ENCODE data around the gene SMARCD1. TPM values are rescaled to one million over a fixed set of nuclear protein-coding genes. Genes with fewer than 3 reads are reported as not detected.

SMARCD1 gene
- 60.4 TPM for polyA plus RNA-seq (ENCODE audit: insufficient read length)

DNA sequence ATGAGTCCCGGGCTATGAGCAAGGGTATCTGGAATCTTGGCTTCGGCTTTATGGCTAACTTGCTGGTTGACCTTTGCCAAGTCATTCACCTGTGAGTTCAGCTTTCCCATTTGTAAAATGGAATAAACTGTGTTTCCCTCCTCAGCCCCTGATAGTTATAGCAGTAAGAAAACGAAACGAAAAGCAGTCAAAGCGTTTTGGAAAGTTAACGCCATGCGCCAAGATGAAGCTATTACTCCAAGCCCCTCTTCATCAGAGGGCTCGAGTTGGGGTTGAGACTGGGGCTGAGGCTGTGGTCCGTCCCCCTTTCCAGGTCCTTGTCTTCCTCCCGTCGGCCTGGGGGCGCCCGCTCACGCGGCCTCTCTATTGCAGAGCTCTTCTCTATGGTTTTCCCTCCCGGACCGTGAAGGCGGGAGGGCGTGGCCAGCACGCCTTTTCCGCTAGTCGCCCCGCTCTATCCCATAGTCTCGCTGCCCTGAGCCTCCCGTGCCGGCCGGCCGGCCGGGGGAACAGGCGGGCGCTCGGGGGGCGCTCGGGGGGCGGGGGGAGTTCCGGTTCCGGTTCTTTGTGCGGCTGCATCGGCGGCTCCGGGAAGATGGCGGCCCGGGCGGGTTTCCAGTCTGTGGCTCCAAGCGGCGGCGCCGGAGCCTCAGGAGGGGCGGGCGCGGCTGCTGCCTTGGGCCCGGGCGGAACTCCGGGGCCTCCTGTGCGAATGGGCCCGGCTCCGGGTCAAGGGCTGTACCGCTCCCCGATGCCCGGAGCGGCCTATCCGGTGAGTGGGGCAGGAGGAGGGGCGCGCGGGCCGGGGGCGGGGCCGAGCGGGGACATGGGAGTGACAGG, at the start of gene SMARCD1:
SMARCD1 (plus strand) TSS at position 568 of the 840 bp plus-strand sequence; CDS start at position 596, 28 bp downstream.
- DNase-seq: peak; percentile 95

DNA sequence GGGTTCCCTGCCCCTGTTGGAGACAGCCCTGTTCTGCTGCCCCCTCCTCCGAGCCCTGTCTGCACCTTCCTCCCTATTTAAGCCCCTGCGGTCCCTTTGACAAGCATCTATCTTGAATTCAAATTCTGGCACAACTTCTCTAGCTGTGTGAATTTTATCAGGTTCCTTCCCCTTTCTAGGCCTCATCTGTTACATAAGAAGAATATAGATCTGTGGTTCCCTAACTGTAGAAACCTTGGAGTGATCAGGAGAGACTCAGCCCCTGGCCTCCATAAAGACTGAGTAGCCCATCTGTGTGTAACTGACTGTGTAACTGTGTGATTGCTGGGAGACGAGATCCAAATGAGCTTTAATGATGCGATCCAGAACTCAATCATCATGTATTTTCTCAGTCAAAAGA, 46.8 kb upstream of the SMARCD1 start:
- DNase-seq: no peak

DNA sequence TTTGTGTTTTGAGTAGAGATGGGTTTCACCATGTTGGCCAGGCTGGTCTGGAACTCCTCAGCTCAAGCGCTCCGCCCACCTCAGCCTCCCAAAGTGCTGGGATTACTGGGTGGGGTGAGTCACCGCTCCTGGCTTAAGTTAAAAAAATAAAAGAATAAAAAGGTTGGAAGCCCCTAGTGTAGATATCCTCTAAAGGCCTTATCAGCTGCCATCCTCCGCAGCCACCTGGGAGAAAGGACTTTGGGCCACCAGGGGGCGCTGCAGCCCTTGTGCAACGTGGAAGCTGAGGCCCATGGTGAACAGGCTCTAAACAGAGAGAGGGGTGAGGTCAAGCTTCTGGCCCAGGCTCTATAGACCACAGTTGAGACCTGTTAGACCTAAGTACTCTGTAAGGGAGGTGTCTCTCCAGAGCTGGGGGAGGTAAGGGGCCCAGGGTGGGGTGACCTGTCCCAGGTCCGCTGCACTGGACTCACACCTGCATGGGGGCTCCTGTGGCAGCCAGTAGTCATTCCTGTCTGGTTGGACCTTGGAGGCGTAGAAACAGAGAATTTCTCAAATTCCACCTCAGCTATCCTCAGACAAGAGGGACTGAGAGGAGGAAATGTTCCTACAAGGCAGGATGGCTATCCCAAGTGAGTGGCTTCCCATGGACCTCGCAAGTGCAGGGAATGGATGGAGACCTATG, 45.8 kb upstream of the SMARCD1 start:
- DNase-seq: peak; percentile 63

DNA sequence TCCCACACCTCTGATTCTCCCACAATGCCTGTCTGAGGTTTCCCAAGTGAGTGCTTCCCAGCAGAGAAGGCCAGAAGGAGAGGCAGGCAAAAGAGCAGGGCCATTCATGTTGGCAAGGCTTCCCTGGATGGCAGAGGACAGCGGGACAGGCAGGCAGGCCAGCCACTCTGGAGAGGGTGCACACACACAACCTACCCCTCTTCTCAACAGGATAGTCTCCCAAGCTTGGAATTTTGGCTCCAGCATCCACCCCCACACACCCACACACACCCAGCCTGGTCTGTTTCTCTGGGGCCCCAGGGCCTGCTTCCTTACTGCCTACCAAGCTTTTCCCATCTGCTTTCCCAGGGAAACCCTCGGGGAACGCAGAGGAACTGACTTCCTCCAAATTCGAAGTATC, 44.5 kb upstream of the SMARCD1 start:
- DNase-seq: no peak

DNA sequence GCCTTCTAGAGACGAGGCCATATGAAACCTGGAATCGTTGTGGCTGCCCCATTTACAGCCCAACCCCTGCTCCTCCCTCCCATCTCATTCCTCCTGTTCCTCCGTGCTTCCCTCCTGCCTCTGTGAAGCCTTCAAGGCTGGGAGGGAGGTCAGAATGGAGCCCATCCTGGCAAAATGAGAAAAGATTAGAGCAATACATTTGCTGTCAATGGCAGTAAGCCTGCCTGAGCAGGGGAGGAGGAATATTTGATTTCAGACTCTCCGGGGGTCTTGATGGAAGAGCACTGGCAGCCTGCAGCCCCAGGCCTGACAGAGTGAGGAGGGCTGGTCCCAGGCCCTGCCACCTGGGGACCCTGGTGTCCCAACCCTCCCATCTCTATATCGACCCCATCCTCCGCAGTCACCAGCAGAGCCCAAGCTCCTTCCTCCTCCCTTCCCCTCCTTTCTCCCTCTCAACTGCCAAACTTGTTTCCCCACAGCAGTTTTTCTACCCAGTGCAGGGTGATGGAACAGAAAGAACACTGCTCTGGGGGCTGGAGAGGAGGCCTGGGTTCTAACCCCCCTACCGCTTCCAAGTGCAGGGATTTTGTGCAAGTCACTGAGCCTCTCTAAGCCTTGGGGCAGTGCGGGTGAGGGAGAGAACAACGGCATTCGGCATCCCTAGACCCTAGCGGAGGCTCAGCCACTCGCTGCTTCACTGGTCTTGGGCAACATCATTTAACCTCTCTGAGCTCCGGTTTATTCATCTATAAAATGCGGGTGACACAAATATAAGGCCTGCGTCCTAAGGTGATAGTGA, 43.9 kb upstream of the SMARCD1 start:
- DNase-seq: no peak

DNA sequence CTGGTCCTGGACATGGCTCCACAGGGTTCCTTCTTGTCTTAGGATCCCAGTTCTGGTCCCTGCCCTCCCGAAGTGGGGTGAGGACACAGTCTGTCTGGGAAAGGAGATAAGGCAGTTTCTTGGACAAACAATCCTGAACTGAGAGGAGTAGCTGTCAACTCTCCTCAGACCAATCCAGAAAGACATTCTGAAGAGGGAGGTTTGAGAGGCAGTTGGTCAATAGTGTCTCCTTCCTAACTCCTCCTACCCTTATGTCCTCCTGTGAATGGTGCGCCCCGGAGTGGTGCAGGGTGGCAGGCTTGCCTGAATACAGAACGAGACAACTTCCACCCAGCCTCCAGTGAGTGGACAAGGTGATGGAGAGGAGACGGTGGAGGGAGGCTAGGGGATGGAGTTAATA, 43.2 kb upstream of the SMARCD1 start:
- DNase-seq: no peak

DNA sequence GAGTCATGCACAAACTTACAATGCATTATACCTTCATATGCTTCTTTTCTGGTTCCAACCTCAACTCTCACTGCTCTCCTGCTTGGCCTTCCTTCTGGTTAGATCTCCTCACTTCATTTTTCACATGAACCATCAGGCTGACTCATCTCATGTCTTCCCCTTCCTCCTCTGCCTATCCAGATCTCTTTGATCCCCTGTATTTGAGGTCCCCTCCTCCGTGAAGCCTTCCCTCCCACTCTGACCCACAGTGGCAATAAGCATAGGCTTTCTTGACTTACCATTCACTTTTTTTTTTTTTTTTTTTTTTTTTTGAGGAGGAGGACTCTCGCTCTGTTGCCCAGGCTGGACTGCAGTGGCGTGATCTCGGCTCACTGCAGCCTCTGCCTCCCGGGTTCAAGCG, 42.4 kb upstream of the SMARCD1 start:
- DNase-seq: no peak

DNA sequence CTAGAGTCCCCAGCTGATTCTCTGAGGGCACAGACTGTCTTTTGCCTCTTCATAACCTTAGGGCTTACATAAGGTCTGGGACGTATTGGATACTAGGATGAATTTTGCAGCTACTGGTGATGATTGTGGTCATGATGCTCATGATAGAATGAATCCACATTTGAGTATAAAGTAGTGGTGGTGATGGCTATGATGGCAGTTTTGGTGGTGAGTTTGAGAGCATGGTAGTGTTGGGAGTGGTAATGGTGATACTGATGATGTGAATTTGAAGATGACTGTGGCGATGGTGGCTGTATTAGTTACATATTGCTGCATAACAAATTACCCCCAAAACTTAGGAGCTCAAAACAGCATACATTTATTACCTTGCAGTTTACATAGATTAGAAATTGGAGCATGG, 41.8 kb upstream of the SMARCD1 start:
- DNase-seq: no peak

DNA sequence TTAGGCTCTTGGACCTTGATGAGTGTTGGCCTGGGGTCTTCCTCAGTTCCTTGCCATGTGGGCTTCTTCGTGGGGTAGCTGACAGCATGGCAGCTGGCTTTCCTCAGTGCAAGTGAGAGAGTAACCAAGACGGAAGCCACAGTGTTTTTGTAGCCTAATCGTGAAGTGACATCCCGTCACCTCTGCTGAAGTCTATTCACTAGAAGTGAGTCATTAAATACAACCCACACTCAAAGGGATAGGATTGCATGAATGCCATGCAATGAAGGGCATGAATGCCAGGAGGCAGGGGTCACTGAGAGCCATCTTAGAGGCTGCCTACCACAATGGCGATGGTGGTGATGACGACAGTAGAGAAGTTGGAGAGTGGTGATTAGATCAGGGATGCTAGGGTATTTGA, 41.3 kb upstream of the SMARCD1 start:
- DNase-seq: no peak

DNA sequence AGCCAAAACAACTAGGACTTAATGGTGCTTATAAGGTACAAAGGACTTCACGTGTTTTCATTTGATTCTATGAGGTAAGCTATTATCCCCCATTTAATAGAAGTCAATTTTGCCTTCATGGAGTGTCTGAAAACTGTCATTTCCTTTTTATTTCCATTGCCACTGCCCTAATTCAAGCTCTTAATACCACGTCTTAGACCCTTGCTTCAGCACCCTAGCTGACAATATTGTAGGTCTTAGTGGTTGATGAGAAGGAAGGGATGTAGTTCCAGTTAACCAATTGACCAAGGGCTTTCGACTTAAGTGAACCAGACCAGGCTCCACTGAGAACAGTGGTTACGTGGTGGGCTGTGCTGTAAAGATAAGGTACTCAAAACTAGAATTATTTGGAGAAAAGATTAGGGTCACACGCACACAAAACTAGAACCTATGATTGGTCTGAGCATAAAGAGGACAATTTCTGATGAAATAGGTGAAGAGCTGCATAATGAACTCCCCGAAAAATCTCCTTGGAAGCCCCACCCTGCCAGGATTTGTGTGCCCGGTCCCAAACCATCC, 37.4 kb upstream of the SMARCD1 start:
- no peak for DNase-seq

DNA sequence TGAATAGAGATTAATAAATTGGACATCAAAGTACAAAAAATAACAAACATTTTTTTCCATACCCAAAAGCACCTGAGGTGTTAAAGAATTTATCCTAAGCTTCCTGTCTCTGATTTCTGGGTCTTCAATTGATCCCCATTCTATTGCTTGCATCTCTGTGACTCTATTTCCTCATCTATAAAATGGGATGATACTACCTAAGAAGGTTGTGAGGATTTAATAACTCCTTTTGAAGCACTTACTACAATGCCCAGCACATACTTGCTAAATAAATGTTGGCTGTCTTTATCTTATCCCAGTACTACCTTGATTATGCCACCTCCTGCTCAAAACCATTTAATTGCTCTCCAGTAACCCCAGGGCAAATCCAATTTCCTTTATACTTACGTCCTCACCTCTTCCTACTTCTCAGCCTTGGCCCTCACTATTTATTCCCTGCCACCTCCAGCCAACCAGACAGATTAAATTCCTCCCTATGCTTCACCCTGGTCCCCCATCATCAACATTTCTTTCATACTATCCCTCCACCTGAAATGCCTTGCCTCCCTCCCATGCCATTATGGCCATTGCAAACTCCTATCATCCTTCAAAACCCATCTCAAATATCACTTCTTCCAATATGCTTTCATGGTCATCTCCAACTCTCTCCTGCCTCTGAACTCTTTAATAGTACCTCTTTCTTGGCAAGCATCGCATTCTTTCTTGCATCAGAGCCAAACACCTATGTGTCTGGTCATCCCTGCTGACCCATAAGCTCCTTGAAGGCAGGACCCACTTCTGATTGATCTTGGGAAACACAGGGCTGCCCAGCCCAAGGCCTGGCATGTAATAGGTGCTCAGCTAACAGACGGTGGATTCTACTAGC, 35.7 kb upstream of the SMARCD1 start:
- DNase-seq: no peak

DNA sequence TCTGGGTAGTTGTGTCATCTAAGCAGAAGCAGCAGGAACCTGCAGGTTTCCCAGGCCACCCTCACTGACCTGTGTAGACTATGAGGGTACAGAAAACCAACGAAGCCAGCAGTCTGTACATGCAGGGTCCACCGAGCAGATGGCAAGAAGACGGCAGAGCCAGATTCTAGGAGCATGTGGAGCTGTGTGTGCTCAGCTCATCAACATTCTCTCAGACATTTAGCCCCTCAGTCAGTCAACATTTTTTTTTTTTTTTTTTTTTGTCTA, 35.1 kb upstream of the SMARCD1 start:
- no peak for DNase-seq

DNA sequence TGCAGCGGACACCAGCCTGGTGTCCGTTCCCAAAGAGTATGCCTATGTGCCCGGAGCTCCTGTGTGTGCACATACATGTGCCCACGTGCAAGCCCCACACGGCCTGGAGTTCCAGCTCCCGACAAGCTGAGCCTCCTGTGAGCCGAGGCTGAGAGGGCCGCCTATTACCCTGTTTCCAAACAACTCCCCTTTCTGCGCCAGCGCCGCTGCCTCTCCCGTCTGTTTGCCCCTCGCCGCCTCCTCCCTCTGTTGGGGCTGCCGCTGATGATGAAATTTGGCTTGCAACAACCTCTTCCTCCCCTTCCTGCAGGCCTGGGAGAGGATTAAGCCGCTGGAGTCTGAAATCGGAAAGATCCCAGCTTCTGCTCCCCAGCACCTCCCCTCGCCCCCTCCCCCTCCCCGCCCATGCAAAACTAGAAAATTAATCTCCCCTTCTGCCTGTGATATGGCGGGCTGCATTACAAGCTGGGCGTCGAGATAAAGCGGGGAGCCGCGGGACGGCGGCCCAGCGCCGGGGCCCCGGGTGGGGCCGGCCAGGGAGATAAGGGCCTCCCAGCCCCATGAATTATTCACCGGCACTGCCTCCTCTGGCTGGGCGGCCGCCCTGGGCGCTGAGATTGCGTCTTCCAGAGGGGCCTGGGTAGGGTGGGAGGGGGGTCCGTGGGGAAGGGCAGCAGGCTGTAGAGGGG, 34.6 kb upstream of the SMARCD1 start:
- DNase-seq: no peak

DNA sequence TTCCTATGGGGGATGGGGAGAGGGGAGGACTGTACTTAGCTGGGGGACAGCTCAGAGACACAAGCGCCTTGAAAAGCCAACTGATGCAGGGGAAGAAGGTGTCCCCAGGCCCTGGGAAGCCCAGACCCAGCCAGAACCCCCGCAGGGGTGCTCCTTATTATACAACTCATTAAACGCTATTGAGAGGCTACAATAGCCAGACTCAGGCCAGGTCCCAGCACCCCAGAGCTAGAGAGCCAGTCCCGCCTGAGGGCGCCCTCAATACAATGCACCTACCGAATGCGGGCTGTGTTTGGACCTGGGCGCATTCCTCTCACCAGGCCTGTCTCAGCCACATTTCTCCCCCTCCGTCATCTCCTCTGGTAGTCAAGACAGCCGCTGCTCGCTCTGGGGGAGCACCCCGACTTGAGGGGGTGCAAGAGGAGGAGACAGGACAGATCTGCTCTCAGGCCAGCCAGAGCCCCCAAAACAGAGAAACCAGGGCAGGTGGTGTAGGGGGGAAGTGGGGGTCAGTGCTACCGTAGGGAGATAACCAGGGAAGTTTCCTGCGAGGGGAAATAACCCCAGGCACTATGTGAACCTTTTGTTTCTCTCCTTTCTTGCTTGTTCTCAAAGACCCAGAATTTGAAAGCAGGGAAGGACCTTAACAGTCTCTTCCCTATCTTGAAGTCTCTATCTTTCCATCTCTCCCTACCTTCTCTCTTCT, 33.9 kb upstream of the SMARCD1 start:
- no peak for DNase-seq

DNA sequence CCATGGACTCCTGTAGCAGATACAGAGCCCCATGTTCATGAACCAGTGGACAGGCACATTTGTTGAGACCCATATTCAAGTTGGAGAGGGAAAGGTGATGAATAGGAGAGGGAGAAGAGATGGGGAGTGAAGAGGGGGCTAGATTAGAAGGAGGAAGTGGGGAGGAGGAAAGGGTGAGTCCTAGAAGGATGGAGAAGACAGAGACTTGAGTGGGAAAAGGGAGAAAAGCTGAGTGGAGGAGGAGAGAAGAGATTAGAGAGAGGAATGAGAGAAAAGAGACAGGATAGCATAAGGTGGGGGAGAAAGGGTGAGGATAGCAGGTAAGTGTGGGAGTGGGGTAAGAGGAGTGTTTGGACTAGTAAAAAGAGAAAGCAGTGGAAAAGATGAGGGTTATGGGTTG, 32.6 kb upstream of the SMARCD1 start:
- no peak for DNase-seq

DNA sequence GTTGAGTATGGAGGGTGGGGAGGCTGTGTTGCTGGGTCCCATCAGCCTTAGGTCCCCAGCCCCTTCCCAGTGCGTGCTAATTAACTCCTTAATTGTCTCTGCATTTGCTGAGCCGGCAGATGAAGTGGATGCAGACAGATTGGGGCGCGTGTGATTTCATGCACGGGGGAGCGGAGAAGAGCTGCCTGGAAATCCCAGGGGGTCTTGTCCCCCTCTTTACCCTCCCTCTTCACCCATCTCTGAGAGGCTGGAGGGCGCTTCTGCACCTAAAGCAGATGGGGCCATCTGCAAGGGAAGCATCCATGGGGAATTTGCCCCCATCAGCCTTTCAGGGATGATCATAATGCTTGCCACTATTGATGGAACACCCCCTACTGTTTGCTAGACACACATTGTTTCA, 32.2 kb upstream of the SMARCD1 start:
- DNase-seq: no peak

DNA sequence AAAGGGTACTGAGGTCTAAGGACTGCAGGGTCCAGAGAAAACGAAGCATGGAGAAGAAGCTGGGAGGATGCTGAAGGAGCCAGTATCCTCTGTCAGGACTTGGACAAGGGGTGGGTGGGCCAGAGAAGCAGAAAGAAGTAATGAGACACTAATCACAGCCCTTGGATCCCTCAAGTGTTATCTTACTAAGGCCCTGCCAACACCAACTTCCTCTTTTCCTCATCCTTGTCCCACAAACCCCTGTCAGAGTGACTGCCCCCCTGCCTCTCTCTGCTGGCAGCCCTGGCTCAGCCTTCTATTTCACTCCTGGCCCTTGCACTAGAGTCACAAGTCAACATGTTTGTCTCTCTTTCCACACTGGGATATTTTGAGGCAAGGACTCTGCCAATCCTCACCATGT, 31.6 kb upstream of the SMARCD1 start:
- no peak for DNase-seq

DNA sequence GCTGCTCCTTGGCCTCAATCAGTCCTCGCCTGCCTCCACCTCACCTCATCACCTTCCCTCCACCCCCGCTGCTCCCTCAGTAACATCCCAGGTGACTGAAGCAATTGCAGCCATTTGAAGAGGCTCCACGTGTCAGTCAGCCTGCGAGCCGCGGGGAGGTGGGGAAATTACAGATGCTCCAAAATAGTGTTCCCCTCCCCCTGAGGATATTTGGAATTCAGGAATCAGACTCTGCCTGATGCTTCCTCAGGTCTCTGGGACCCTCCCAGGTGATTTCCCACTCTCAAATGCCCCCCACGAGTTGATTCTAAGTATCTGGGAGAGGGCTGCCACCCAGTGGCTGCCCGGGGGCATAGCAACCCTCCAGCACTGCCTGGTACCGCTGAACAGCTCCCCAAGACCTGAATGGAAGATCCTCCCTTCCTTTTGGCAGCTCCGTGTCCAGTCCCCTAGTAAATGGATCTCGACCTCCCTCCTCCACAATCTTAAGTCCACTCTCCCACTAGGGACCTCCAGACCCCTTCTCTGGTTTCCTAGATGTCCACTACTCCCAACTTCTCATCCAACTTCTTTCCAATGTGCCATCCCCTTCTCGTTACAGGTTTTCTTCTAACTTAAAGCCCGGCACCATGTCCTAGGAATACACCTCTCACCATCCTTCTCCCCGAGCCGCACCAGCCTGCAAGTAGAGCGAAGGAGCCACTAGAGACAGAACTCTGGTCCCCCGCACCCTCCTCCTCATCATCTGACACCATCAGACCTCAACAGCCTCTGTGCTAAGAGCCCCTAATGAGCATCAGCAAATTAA, 29.1 kb upstream of the SMARCD1 start:
- DNase-seq: no peak

DNA sequence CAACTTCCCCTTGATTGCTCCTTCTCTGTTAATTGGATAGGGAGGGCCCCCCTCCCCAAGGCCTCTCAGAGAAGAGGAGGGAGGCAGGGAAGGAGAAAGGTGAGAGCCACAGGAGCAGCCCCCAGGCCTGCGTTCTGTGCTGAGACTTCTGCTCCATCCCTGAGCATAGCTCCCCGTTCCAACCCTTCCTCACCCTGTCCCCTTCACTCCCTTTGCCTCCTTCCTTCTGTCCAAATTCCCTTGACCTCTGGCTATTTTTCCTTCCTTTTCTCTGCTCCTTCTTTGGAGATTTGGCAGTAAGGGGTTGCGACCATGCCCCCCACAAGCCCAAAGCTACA, 28.5 kb upstream of the SMARCD1 start:
- no peak for DNase-seq

All from hindlimb muscle (tissue), 1 donor.